ENCODE measurements around the gene PLXDC2.

DNA sequence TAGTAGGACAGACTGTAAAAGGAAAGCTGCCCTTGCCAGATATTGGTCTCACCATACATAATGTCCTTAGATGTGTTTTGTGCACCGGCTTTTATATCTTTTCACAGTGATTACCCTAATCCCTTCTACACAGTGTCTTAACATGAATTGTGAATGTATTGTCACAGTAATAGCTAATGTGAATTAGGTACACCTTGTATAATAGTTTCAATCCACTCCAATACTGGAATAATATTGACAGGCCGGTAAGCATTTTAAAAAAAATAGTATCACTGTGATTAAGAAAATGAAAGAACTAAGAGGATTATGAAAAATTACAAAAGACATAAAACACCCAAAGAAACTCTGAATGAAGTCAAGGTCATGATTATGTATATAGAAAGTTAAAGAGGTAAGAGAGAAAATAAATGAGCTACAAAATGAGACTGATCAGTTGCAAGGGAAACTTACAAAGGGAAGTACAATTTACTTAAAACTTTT is 420.9 kb downstream of the PLXDC2 start:
- TF ChIP-seq POLR2A (IDR thresholded peaks at IDR 0.05; ENCODE audit: low read length) (no peak), GATA1 (IDR thresholded peaks at IDR 0.05; ENCODE audit: low read depth, low read length) (no peak)

All from erythroblast (primary cell).